Large intestine (tissue), 3 donors: ENCODE results near the gene RINL. TPM values are rescaled to one million over a fixed set of nuclear protein-coding genes. Genes with fewer than 3 reads are reported as not detected.
A peak's percentile ranks its signal among the peaks of the same experiment; 100 is the strongest.

Experiments used
- DNase-seq, 2 donors: peaks; one replicate each; pipeline versions ENCODE4 v3.0.0 to v3.0.0-alpha.2; 2013
- H3K27ac ChIP-seq: one replicate; pipeline ENCODE4 v1.5.1; 2013; ENCODE audit warnings: low read length
- H3K27me3 ChIP-seq: 2 replicates; pipeline ENCODE4 v1.6.1; 2013; ENCODE audit warnings: low read length; ENCODE audit not compliant: control insufficient read depth, insufficient read depth
- H3K36me3 ChIP-seq: 2 replicates; pipeline ENCODE4 v1.6.1; 2013; ENCODE audit warnings: low read length; ENCODE audit not compliant: control insufficient read depth, insufficient read depth
- H3K4me1 ChIP-seq: one replicate; pipeline ENCODE4 v1.6.1; 2013; ENCODE audit warnings: low read length; ENCODE audit not compliant: control insufficient read depth, insufficient read depth
- H3K4me3 ChIP-seq: one replicate; pipeline ENCODE4 v1.5.1; 2013; ENCODE audit warnings: low read length
- H3K9me3 ChIP-seq: one replicate; pipeline ENCODE4 v1.6.1; 2013; ENCODE audit warnings: mild to moderate bottlenecking, low read depth, low read length, moderate library complexity; ENCODE audit not compliant: control insufficient read depth
- WGBS: methylation state at CpG from one replicate; pipeline ENCODE4 v1.1.5; 2013; ENCODE audit warnings: low lambda C conversion rate; ENCODE audit not compliant: insufficient coverage; 5-methylcytosine and 5-hydroxymethylcytosine counted together
- polyA plus RNA-seq: library from polyadenylated mRNA; unstranded; fragments of 120-200 nt; gene quantifications from one replicate; pipeline ENCODE4 v1.2.1, GENCODE V29; 2013

RINL gene
- polyA plus RNA-seq, 1 donor: 31.8 TPM

DNA sequence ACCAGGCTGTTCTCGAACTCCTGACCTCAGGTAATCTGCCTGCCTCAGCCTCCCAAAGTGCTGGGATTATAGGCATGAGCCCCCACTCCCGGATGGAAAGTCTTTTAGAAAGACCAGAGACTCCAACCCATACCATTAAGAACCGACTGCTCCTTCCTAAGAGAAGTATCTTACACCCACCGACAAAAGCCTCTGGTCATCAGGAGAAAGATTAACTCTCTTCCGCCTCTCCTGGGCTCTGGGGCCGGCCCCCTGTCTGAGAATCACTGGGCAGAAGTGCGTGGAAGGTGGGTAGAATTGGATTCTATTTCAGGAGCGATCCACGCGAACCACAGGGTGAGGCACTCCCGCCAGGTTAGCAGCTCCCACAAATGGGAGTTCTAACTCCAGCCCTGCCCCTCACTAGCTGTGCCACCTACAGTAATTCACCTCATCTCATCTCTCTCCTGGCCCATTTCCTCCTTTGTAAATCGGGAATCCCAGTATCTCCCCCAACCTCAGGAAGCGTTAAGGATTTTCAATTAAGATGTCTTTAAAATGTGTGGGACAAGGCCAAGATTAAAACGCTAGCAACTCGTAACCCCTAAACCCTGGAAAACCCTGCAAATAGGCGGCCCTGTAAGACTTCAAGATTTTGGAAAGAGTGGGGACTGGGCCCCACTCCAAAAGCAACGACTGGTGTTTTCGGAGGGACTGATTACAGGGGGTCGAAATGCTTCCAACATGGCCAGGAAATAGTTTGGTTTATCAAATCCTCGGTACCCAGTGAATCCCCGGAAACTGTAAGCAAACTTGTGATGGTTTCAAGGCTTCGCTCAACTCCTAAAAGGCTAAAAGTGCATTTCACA lies 29.6 kb downstream of the RINL start:
- H3K27me3 ChIP-seq: no peaks in the 10 kb centered on the region
- 10% methylated on average over 2 of the region's 22 CpGs for WGBS
- DNase-seq: no peak
- H3K27ac ChIP-seq: peak overlapping the region; percentile 64
- H3K4me3 ChIP-seq: peak overlapping the region; percentile 50
- H3K36me3 ChIP-seq: peaks cover 47% of the 10 kb centered on the region
- H3K4me1 ChIP-seq: peaks cover 25% of the 10 kb centered on the region
- no peaks in the 10 kb centered on the region for H3K9me3 ChIP-seq

DNA sequence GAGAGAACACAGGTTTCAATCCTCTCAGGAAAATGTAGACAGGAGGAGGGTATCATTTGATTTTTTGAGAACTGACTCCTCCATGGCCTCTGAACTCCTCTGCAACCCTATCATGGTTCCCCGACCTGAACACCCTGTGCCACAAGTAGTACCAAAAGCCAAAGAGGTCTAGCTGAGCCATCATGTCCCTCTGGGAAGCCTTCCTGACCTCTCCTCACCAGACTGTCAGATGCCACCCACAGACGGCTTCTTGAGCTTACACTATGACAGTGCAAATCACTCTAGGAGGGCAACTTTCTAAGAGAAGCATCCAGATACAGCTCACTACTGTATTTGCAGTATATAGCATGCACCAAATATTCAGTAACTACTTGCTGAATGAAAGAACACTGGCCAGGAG lies 32.0 kb downstream of the RINL start:
- WGBS: no CpG with 5 or more reads among the region's 2 CpGs
- peaks cover 15% of the 10 kb centered on the region for H3K4me1 ChIP-seq
- H3K27ac ChIP-seq: no peak overlapping the region
- H3K4me3 ChIP-seq: no peak overlapping the region
- no peaks in the 10 kb centered on the region for H3K9me3 ChIP-seq
- peaks cover 71% of the 10 kb centered on the region for H3K36me3 ChIP-seq
- no peak for DNase-seq
- no peaks in the 10 kb centered on the region for H3K27me3 ChIP-seq

DNA sequence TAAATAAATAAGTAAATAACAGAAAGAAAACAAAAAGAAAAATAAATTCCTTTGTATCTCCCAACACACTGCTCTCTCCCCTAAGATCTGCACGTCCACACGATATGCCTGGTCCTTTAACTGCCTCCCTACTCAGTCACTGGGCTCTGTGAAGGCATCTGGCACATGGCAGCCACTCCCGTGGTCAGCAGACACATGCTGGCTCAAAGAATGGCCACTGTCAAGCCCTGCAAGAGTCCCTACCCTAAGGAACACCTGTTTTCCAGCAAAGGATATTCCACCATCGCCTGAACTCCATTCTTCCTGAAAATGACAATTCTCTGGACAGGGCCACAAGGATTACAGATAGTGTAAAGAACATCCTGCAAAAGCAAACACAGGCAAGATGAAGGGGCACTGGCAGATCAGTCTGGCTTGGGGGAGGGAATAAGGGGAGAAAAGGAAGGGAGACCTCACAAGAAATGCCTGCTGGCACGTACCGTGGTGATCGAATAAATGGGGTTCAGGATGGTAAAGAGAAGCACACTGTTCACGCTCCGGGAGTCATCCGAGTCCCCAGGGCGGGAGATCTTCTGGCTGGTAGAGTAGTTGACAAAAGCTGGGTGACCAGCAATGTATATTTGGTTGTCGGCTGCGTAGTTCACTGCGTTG lies 32.6 kb downstream of the RINL start:
- WGBS: 100% methylated on average over 1 of the region's 14 CpGs
- Histone ChIP-seq H3K4me1 (peaks cover 10% of the 10 kb centered on the region), H3K36me3 (peaks cover 77% of the 10 kb centered on the region)

DNA sequence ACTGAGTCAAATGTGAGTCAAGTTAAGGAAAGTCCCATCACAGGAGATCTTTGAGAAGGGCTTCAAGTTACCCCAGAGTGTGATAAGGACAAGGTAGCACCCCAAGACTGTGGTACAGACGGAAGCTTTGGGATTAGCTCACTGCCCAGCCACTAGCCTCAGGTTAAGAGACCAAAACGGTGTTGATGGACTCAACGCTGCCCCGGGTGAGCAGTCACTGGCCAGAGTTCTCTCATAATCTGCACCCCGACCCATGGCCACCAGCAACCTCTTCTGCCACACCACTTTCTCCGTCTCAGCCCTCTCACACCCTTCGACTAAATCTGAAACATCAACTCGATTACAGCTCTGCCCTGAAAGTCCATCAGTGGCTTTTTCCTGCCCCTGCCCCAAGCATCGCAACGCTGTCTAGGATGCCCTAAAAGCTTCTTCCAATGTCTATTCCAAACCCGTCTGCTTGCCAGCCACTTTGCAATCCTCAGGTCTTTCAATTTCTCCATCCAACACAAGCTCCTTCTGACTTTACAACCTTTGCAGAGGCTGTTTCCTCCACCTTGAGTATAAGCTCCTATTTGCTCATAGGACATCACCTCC lies 33.9 kb downstream of the RINL start:
- H3K36me3 ChIP-seq: peaks cover 89% of the 10 kb centered on the region
- no peak overlapping the region for H3K4me3 ChIP-seq
- H3K27me3 ChIP-seq: no peaks in the 10 kb centered on the region
- H3K27ac ChIP-seq: no peak overlapping the region
- H3K9me3 ChIP-seq: no peaks in the 10 kb centered on the region
- DNase-seq: no peak
- H3K4me1 ChIP-seq: peaks cover 14% of the 10 kb centered on the region
- 100% methylated on average over 1 of the region's 11 CpGs for WGBS

More for the DNA sequence above, 32.6 kb downstream of the RINL start:
- DNase-seq: no peak
- no peak overlapping the region for H3K4me3 ChIP-seq
- H3K27ac ChIP-seq: no peak overlapping the region
- no peaks in the 10 kb centered on the region for H3K27me3 ChIP-seq
- no peaks in the 10 kb centered on the region for H3K9me3 ChIP-seq

DNA sequence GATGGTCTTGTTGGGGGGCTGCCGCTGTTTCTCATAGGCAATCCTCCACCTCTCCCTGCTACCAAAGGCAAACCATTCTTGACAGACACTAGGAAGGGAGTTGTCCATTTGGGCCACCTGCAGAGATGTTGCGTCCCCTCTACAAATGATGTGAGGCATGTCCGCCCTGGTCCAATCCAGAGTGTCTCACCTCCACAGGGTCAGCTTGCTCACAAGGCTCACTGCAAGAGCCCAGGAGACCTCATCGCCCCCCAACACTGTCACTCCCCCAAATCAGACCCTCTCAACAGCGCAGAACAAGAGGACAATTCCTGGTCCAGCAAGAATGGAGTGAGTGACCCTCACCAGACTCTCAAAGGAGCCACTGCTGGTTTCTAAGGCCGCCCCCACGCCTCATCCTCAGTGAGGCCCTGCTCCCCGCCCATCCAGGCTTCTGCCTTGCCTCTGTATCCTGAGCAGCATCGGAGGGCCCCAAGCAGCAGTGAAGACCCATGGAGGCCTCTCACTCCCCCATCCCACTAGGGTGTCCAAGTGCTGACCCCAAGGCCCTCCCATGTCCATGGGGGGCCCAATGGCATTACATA lies 34.8 kb downstream of the RINL start:
- DNase-seq: no peak
- H3K27me3 ChIP-seq: no peaks in the 10 kb centered on the region
- no peak overlapping the region for H3K27ac ChIP-seq
- H3K4me3 ChIP-seq: no peak overlapping the region
- no peaks in the 10 kb centered on the region for H3K9me3 ChIP-seq
- no CpG with 5 or more reads among the region's 9 CpGs for WGBS
- peaks cover 21% of the 10 kb centered on the region for H3K4me1 ChIP-seq
- peaks cover 96% of the 10 kb centered on the region for H3K36me3 ChIP-seq

DNA sequence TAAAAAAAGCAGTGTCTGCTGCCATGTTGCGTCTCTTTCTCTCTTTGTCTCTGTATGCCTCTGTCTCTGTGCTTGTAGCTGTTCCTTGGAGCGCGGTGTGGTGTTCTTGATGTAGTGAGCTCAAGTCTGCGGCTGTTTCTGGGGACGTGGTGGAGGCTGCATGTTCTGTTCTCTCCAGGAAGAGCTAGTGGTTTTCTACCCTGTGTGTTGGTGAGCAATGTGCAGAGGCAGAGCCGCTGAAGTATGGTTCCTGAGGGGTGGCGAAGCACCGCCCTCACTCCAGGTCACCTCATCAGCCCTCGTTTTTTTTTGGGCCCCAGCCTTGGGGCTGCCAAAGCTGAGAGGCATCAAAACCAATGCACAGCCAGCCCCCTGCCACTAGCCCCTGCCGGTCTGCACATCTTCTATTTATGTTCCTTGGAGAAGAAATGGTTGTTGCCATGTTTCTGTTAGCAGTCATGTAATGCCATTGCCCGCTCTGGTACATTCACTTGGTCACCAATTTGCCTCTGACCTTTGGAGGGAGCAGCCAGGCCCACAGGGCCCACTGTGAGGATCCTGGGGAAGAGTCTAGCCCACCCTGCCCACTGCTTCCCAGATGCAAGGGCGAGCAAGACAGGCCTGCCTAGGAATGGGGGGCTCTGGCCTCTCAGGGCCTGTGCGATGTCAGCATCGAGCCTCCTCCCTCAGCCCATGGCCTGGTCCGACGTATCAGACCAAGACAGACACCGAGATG lies 35.5 kb downstream of the RINL start:
- no CpG with 5 or more reads among the region's 17 CpGs for WGBS
- Histone ChIP-seq H3K4me1 (peaks cover 22% of the 10 kb centered on the region), H3K27me3 (no peaks in the 10 kb centered on the region), H3K36me3 (peaks cover 99% of the 10 kb centered on the region), H3K4me3 (no peak overlapping the region), H3K27ac (no peak overlapping the region), H3K9me3 (no peaks in the 10 kb centered on the region)
- no peak for DNase-seq

DNA sequence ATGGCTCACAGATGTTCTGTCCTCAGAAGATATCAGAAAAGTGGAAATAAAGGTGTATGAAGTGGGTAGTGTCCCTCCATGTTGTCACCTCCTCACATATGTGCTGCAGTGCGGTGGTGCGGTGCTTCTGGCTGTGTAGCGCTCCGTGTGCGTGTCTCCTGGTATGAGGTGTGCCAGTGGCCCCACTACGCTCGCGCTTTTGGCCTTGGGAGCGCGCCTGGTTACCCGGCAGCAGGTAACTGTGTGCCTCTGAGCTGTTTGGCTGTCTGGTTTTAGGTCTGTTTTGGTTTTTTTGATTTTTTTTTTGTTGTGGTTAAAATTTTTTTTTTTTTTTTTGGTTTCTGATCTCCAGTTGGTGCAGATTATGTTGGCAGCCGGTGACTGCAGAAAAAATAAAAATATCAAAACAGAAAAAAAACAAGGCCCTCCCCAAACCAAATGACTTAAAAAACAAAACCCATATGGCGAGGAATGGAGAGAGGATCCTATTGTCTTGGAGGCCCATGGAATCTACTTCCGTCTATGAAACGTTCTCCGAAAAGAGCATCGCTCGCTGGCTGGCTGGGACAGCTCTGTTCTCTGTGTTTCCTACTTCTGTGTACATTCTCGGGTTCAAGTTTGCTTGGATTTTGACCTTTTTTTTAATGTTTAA lies 36.2 kb downstream of the RINL start:
- 100% methylated on average over 3 of the region's 19 CpGs for WGBS
- H3K9me3 ChIP-seq: no peaks in the 10 kb centered on the region
- no peak overlapping the region for H3K4me3 ChIP-seq
- H3K27ac ChIP-seq: no peak overlapping the region
- no peak for DNase-seq
- no peaks in the 10 kb centered on the region for H3K27me3 ChIP-seq
- H3K4me1 ChIP-seq: peaks cover 25% of the 10 kb centered on the region
- H3K36me3 ChIP-seq: peaks cover 99% of the 10 kb centered on the region

DNA sequence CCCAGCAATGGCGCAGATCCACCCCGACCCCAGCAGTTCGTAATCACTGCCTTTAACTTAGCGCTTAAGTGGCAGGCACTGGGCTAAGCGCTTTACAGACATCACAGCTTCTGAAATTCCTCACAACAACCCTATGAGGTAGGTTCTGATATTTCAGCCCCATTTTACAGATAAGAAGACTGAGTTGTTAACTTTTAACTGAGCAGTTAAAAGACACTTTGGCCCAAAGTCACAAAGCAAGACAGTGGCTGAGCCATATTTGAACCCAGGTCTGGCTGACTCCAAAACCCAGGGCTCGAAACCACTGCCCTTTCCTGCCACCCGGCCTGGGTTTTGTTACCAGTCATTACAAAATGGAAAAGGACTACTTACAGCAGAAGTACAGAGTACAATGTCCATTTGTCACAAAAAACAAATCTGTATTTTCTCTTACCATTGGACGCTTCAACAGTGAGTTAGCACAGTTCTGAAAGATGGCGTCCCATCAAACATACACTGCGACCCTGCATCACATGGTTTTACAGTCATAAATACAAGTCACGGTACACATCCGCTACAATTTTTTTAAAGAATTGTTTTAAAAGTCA lies 36.8 kb downstream of the RINL start:
- peaks cover 29% of the 10 kb centered on the region for H3K4me1 ChIP-seq
- no peak overlapping the region for H3K27ac ChIP-seq
- H3K36me3 ChIP-seq: peaks cover 99% of the 10 kb centered on the region
- no peaks in the 10 kb centered on the region for H3K27me3 ChIP-seq
- WGBS: 100% methylated on average over 1 of the region's 12 CpGs
- DNase-seq: no peak
- no peaks in the 10 kb centered on the region for H3K9me3 ChIP-seq
- H3K4me3 ChIP-seq: no peak overlapping the region

DNA sequence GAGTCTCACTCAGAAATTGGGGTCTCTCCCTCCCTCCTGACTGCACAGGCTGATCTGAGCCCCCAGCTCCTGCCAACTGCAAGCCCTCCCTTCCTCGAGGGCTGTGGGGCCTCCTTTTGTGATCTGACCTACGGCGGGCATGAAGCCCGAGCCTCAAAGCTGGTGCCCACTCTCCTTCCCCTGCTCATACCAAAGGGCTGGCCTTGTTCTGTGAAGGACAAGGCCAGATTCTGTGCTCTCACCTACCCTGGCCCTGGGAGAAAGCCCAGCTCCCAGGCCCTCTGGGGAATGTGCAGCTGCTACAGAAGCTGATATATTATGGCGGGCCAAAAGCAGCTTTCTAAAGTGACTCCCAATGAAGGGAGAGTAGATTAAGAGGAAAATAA lies 37.5 kb downstream of the RINL start:
- H3K4me3 ChIP-seq: no peak overlapping the region
- no peak for DNase-seq
- no peaks in the 10 kb centered on the region for H3K27me3 ChIP-seq
- H3K4me1 ChIP-seq: peaks cover 29% of the 10 kb centered on the region
- H3K9me3 ChIP-seq: no peaks in the 10 kb centered on the region
- H3K36me3 ChIP-seq: peaks cover 98% of the 10 kb centered on the region
- no peak overlapping the region for H3K27ac ChIP-seq
- no CpG with 5 or more reads among the region's 5 CpGs for WGBS
